B cell (primary cell): ENCODE data around the gene SKAP2. TPM values are rescaled to one million over a fixed set of nuclear protein-coding genes. Genes with fewer than 3 reads are reported as not detected.

Source experiments
- ATAC-seq: fragments of 200-7000 bp; cut with Tn5 transposase; one replicate; pipeline ENCODE4 v1.10.0; 2021; ENCODE audit warnings: low read depth, mild to moderate bottlenecking, moderate number of reproducible peaks, moderate library complexity
- CTCF ChIA-PET: fragments of 350-600 bp; sonication (Branson Sonifier 250); formaldehyde crosslinking; loops from one replicate; lab custom pipeline; 2021; ENCODE audit warnings: antibody characterized with exemption, inconsistent platforms; lab: Charles Lee
- POLR2A ChIA-PET: fragments of 350-600 bp; sonication (Branson Sonifier 250); formaldehyde crosslinking; loops from one replicate; lab custom pipeline; 2021; ENCODE audit warnings: antibody characterized with exemption; lab: Charles Lee
- DNase-seq: peaks from one replicate; pipeline ENCODE4 v3.0.0; 2013
- H2AFZ ChIP-seq: 2 replicates; pipeline ENCODE4 v1.6.1; 2012; ENCODE audit warnings: mild to moderate bottlenecking, low read depth, low read length; ENCODE audit not compliant: insufficient read depth, poor library complexity, severe bottlenecking
- H3K27ac ChIP-seq, 2 donors: 1 replicate in 1 of 2; 2 replicates in 1 of 2; pipeline ENCODE4 v1.5.1; 2012 to 2013; ENCODE audit warnings: low read length in 2 of 2, mild to moderate bottlenecking in 2 of 2, moderate library complexity in 1 of 2
- H3K27me3 ChIP-seq, 4 experiments: fragments of 200-600 bp in 1 of 4; sonication (generic) in 1 of 4; replicated peaks in 1 of 4; 1 replicate in 2 of 4; 2 replicates in 2 of 4; pipeline versions ENCODE4 v1.6.1 to v1.7.0; 2013 to 2016; ENCODE audit warnings: low read length in 3 of 4, mild to moderate bottlenecking in 2 of 4, mixed read lengths in 1 of 4, moderate library complexity in 1 of 4; ENCODE audit not compliant: insufficient read depth in 4 of 4, control insufficient read depth in 3 of 4; ENCODE audit errors: control extremely low read depth in 1 of 4
- H3K36me3 ChIP-seq, 2 experiments: replicated peaks in 1 of 2; 1 replicate in 1 of 2; 2 replicates in 1 of 2; pipeline versions ENCODE4 v1.6.1 to v1.7.1; 2013; ENCODE audit warnings: low read length in 1 of 2; ENCODE audit not compliant: insufficient read depth in 2 of 2, control insufficient read depth in 1 of 2; ENCODE audit errors: control extremely low read depth in 1 of 2, extremely low read depth in 1 of 2
- H3K4me1 ChIP-seq, 2 donors: fragments of 200-600 bp in 1 of 2; sonication (generic) in 1 of 2; 1 replicate in 1 of 2; 2 replicates in 1 of 2; pipeline versions ENCODE4 v1.5.1 to v1.6.1; 2013 to 2017; ENCODE audit warnings: low read length in 2 of 2; ENCODE audit not compliant: control insufficient read depth in 2 of 2, insufficient read depth in 2 of 2
- H3K4me2 ChIP-seq: replicated peaks from 2 replicates; pipeline ENCODE3; 2012; ENCODE audit warnings: mild to moderate bottlenecking, low read depth, low read length; ENCODE audit not compliant: poor library complexity, severe bottlenecking
- H3K4me3 ChIP-seq, 5 experiments: fragments of 200-600 bp in 1 of 5; sonication (generic) in 1 of 5; 1 replicate in 3 of 5; 2 replicates in 2 of 5; pipeline versions ENCODE4 v1.5.1 to v1.7.0; 2011 to 2016; ENCODE audit warnings: low read length in 4 of 5, mild to moderate bottlenecking in 4 of 5, low read depth in 2 of 5, control low read depth in 1 of 5, moderate library complexity in 1 of 5; ENCODE audit not compliant: insufficient read depth in 1 of 5; ENCODE audit errors: control extremely low read depth in 1 of 5, extremely low read depth in 1 of 5
- H3K79me2 ChIP-seq: fragments of 200-600 bp; sonication (generic); one replicate; pipeline ENCODE4 v1.6.0; 2016; ENCODE audit warnings: low read length; ENCODE audit not compliant: control insufficient read depth, insufficient read depth
- H3K9ac ChIP-seq: fragments of 200-600 bp; sonication (generic); 2 replicates; pipeline ENCODE4 v1.6.1; 2017; ENCODE audit warnings: mild to moderate bottlenecking, low read length, moderate library complexity
- H3K9me3 ChIP-seq, 3 donors: one replicate each; pipeline versions ENCODE4 v1.6.1 to v1.7.1; 2013; ENCODE audit warnings: low read length in 2 of 3; ENCODE audit not compliant: control insufficient read depth in 2 of 3, insufficient read depth in 1 of 3; ENCODE audit errors: control extremely low read depth in 1 of 3
- H4K20me1 ChIP-seq: 2 replicates; pipeline ENCODE4 v1.6.0; 2012; ENCODE audit warnings: mild to moderate bottlenecking, low read length; ENCODE audit not compliant: insufficient read depth, control insufficient read depth, poor library complexity, severe bottlenecking
- H3K27ac Mint-ChIP-seq: one replicate; pipeline ENCODE4 v1.8.0; 2021; ENCODE audit warnings: mixed read lengths
- H3K27me3 Mint-ChIP-seq: one replicate; pipeline ENCODE4 v1.8.0; 2021; ENCODE audit warnings: mixed read lengths
- H3K4me1 Mint-ChIP-seq: one replicate; pipeline ENCODE4 v1.8.0; 2021; ENCODE audit warnings: mixed read lengths
- H3K4me3 Mint-ChIP-seq: one replicate; pipeline ENCODE4 v1.8.0; 2021; ENCODE audit warnings: mixed read lengths
- H3K9me3 Mint-ChIP-seq: one replicate; pipeline ENCODE4 v1.8.0; 2022; ENCODE audit warnings: mixed read lengths; ENCODE audit not compliant: insufficient read depth
- EZH2 ChIP-seq: IDR thresholded peaks from 2 replicates; pipeline ENCODE4 v1.6.1; 2012; ENCODE audit warnings: borderline replicate concordance, low read depth, mild to moderate bottlenecking, moderate library complexity, low read length; ENCODE audit not compliant: insufficient read depth, poor library complexity, severe bottlenecking
- WGBS: methylation state at CpG from one replicate; pipeline ENCODE4 v1.1.5; 2013; ENCODE audit warnings: missing lambda C conversion rate; ENCODE audit not compliant: insufficient coverage; 5-methylcytosine and 5-hydroxymethylcytosine counted together
- intact Hi-C: fragments of 100-400 bp; cut with micrococcal nuclease; formaldehyde crosslinking; loops from one replicate; pipeline ENCODE4 v1.10.0; 2022
- polyA plus RNA-seq: library from polyadenylated mRNA; depleted of rRNA; stranded (reverse); fragments of >200 nt; gene quantifications from 2 replicates; pipeline ENCODE4 v1.2.3, GENCODE V29; 2012
- total RNA-seq, 2 donors: library from RNA; stranded (reverse); fragments of 120-200 nt in 1 of 2; gene quantifications; 1 replicate in 1 of 2; 2 replicates in 1 of 2; pipeline versions ENCODE4 v1.2.3 to v1.2.4, GENCODE V29; 2013 to 2022
- TF ChIP-seq, protein P1 (sequence below): fragments of 200-600 bp; IDR thresholded peaks from one replicate; pipeline ENCODE4 v1.8.0; 2022; ENCODE audit warnings: antibody characterized with exemption, mild to moderate bottlenecking

SKAP2 gene
- total and polyA plus RNA-seq, 2 donors (not counting 1 experiment from before 2014, with no cell fraction given) = 12.8 to 58.4 TPM

DNA sequence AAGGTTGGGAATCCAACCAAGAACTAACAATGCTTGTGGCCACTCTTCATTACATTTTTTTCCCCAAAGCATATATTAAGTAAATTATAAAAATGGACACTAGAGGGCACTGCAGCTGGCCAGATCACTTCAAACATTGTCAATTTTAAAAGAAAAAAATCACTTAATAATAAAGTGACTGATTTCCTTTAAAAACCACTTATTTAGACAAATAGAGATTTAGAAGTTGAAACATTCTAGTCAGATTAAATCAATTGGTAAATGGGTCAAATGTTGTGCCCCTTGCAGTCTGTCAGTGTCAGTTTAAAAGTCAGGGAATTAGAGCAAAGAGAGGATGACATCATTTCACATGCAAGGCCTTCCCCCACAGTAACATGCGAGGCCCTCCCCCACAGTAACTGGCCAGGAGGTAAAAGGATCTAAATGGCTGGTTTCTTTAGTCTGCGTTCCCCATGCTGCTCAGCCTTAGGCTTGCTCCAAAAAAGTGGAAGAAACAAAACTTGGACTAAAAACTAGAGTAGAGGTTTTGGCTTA lies 177.9 kb downstream of the SKAP2 start:
- Histone ChIP-seq H3K4me1 (peaks cover 7 to 14% of the 10 kb centered on the region in 2 donors), H2AFZ (no peak overlapping the region), H4K20me1 (no peaks in the 10 kb centered on the region), H3K4me3 (no peak overlapping the region), H3K9me3 (no peaks in the 10 kb centered on the region), H3K79me2 (no peaks in the 10 kb centered on the region), H3K9ac (no peak overlapping the region), H3K27ac (no peak overlapping the region), H3K27me3 (no peaks in the 10 kb centered on the region), H3K36me3 (no peaks in the 10 kb centered on the region), H3K4me2 (no peak overlapping the region)
- no peak overlapping the region for H3K4me3 Mint-ChIP-seq
- POLR2A ChIA-PET = no interaction called here
- CTCF ChIA-PET = interaction anchor here (0.6 to 1.7 kb wide), 12 partner anchors 11 to 465 kb away, joined by 3 to 12 read pairs (median 4); partner anchors contain the start of gene HOXA3
- no peak for ATAC-seq
- H3K27ac Mint-ChIP-seq = no peak overlapping the region
- no peaks in the 10 kb centered on the region for H3K27me3 Mint-ChIP-seq
- peaks cover 28% of the 10 kb centered on the region for H3K4me1 Mint-ChIP-seq
- intact Hi-C loops = loop anchor here (1.0 kb wide), 1 partner anchor 475 kb away; no protein-coding TSS in a partner anchor
- TF ChIP-seq, protein P1, sequence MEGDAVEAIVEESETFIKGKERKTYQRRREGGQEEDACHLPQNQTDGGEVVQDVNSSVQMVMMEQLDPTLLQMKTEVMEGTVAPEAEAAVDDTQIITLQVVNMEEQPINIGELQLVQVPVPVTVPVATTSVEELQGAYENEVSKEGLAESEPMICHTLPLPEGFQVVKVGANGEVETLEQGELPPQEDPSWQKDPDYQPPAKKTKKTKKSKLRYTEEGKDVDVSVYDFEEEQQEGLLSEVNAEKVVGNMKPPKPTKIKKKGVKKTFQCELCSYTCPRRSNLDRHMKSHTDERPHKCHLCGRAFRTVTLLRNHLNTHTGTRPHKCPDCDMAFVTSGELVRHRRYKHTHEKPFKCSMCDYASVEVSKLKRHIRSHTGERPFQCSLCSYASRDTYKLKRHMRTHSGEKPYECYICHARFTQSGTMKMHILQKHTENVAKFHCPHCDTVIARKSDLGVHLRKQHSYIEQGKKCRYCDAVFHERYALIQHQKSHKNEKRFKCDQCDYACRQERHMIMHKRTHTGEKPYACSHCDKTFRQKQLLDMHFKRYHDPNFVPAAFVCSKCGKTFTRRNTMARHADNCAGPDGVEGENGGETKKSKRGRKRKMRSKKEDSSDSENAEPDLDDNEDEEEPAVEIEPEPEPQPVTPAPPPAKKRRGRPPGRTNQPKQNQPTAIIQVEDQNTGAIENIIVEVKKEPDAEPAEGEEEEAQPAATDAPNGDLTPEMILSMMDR = peak; percentile 87
- TF ChIP-seq EZH2 = no peak
- peak; percentile 60 for DNase-seq
- 100% methylated on average over 1 of the region's 2 CpGs for WGBS
- H3K9me3 Mint-ChIP-seq = no peaks in the 10 kb centered on the region

DNA sequence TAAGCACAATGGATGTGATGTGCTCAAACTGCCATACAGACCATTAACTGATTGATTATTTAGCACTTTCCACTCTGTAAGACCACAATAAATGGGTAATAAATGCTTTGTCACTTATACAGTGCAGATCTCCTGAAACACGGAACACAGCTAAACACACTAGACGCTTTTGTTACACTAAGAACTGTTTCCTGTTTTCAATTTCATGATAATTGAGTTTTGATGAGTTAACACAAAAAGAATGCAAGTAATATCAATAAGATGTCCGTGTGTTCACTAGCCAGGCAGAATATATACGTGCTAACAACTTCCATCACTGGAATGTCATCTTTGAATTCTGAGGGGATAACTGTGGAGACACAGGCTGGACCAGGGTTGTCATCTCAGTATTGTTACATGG lies 178.8 kb downstream of the SKAP2 start:
- Histone ChIP-seq H4K20me1 (no peaks in the 10 kb centered on the region), H3K27me3 (no peaks in the 10 kb centered on the region), H3K9me3 (no peaks in the 10 kb centered on the region), H3K4me3 (no peak overlapping the region), H3K4me2 (no peak overlapping the region), H3K27ac (no peak overlapping the region), H2AFZ (no peak overlapping the region), H3K79me2 (no peaks in the 10 kb centered on the region), H3K4me1 (peaks cover 7 to 14% of the 10 kb centered on the region in 2 donors), H3K9ac (no peak overlapping the region), H3K36me3 (no peaks in the 10 kb centered on the region)
- Mint-ChIP-seq H3K4me1 (peaks cover 25% of the 10 kb centered on the region), H3K27me3 (no peaks in the 10 kb centered on the region), H3K27ac (no peak overlapping the region), H3K4me3 (no peak overlapping the region), H3K9me3 (no peaks in the 10 kb centered on the region)
- POLR2A ChIA-PET = no interaction called here
- CTCF ChIA-PET = no interaction called here
- TF ChIP-seq EZH2 = no peak
- TF ChIP-seq, protein P1 = no peak
- no peak for ATAC-seq
- 73% methylated on average over 2 of the region's 4 CpGs for WGBS
- DNase-seq = no peak
- intact Hi-C loops = loop anchor here (1.0 kb wide), 1 partner anchor 476 kb away; no protein-coding TSS in a partner anchor
